Activated CD8-positive, alpha-beta memory T cell treated with anti-CD3 and anti-CD28 coated beads for 48 hours (primary cell): ENCODE results near the gene TMEM201.

Experiments used
- DNase-seq, 3 experiments: peaks; one replicate each; pipeline ENCODE4 v3.0.0-alpha.2; 2020; ENCODE audit warnings: low read depth in 2 of 3, low spot score in 2 of 3

TMEM201 gene

DNA sequence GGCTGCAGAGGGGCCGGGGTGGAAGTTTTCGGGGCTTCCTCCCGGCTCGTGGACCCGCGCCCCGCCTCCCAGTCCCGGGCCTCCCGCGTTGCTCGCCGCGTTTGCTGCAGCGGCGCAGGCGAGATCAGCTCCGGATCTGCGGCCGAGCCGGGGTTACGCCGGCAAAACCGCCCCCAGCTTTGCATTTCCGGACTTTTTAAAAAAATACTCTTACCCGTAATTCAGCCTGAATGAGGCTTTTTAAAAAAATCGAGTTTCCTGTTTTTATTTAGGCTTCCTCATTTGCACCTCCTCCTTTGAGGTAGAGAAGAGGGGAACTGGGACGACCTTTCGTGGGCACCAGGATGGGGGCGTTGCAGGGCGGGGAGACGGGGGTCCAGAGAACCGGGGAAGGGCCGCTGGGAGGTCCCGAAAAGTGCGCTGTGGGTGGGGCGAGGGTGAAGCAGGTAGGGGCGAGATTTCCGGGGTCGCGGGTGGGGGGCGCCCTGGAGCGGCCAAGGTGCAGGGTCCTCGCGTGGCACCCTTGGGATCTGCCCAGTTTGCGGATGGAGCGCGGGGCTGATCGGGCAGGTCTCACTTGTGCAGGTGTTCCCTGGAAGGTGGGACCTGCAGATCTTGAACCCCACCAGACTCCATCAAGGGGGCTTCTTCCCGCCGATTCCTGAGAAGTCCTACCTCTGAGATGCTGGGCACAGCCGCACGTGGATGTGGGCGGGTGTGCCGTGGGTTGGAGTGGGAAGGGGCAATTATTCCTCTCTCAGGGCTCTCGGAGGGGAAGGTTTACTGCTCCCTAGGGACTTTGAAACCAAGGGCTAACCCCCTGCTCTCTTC lies 63.9 kb downstream of the TMEM201 start:
- DNase-seq: peak in 1 of 3 experiments; percentile 18

DNA sequence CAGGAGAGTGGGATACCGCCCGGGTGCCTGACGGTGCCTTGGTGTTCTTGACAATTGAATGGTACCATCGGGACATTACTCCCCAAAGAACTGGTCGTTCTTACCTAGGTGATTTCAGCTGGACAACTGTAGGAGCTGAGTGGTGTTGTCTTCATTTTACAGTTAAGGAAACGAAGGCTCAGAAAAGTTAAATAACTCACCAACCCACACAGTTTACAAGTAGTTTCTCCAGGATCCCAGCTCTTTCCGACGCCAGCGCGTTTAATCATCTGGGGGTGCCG lies 64.4 kb downstream of the TMEM201 start:
- DNase-seq: no peak

DNA sequence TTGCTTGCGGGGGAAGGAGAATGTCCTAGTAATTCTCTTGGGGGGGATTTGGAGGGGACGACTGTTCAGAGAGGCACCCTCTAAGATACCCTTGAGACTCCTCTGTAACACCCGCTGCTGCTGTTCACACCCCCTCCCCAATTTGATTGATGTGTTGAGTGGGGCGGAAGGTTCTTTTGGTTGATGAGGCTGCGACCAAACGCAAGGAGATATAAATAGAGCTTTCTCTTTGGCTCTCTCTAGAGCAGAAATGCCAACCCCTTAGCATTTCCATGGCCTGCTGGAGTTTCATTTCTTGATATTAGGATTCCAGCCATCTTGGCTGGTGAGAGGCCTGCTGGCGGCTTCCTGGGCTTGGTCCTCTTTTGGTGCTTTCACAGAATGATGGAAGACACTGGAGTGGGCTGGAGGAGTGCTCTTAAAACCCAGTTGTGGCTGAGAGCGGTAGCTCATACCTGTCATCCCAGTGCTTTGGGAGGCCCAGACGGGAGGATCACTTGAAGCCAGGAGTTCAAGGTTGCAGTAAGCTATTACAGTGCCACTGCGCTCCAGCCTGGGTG lies 64.9 kb downstream of the TMEM201 start:
- DNase-seq: no peak

DNA sequence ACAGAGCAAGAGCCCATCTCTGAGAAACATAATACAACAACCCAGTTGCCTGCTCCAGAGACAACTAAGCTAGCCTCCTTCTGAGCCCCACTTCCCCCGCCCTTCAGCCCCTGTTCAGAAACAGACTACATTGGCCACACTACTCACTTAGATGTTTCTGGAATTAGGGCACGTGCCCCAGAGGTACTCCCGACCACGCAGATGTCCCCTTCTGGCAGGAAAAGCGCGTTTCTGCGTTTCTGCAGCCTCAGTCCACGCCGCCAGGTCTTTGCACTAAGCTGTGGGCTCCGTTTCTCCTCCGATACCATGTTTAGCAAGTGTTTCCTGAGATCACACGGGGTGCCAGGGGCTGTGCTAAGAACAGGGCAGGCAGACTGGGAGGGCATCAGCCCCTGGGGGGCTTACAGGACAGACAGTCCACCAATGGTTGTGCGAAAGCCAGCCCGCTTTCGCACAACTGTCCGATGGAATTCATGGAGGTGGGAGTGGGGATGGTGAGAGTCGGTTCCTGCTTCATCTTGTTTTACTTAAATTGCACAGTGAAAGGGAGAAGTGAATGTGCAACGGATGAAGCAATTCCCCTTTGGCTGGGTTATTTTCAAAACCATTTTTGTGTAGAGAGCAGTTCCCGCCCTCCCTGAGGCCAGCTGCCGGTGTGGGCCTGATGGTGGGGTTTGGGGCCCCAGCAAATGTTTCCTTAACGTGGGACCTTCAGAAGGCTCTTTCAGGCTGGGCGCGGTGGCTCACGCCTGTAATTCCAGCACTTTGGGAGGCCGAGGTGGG lies 65.5 kb downstream of the TMEM201 start:
- DNase-seq: peak in 2 of 3 experiments; percentile 27 to 34

DNA sequence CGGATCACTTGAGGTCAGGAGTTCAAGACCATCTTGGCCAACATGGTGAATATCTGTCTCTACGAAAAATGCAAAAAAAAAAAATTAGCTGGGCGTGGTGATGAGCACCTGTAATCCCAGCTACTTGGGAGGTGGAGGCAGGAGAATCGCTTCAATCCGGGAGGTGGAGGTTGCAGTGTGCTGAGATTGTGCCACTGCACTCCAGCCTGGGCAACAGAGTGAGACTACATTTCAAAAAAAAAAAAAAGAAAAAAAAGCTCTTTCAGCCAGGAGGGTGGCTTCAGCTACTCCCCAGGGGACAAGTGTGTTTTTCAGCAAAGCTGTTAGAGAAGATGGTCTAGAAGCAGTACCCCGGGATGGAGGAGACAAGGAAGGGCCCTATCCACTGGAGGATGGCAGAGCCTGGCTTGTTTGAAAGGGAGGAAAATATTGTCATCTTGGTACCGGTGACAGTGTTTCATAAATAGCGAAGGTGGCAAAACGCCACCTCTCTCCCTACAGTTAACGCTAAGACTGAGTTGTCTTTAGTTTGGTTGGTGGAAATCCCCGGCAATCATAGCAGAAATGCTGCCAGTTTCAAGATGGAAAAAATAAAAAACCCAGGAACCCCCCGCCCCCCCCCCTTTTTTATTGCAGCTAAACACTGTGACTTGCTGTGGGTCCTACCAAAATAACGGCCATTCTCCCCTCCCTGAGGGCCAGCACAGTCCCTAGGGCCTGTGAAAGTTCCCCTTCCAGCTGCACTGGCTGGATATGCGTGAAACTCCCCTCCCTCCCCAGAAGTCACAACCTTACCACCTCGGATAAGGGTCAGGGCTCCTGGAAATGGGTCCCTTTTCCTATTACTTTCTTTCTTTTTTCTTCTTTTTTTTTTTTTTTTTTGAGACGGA lies 66.4 kb downstream of the TMEM201 start:
- peak in 1 of 3 experiments; percentile 42 for DNase-seq

DNA sequence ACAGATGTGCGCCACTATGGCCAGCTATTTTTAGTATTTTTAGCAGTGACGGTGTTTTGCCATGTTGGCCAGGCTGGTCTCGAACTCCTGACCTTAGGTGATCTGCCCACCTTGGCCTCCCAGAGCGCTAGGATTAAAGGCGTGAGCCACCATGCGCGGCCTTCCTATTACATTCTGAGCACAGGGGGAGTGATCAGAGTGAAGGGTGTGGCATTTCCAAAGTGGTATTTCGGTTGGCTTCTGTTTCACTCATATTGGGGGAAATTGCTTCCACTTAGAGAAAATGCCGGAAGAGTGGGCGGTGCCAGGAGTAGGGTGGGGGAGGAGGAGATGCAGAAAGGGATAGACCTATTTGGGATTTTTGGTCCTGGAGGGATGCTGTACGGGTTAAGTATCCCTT lies 67.1 kb downstream of the TMEM201 start:
- no peak for DNase-seq

DNA sequence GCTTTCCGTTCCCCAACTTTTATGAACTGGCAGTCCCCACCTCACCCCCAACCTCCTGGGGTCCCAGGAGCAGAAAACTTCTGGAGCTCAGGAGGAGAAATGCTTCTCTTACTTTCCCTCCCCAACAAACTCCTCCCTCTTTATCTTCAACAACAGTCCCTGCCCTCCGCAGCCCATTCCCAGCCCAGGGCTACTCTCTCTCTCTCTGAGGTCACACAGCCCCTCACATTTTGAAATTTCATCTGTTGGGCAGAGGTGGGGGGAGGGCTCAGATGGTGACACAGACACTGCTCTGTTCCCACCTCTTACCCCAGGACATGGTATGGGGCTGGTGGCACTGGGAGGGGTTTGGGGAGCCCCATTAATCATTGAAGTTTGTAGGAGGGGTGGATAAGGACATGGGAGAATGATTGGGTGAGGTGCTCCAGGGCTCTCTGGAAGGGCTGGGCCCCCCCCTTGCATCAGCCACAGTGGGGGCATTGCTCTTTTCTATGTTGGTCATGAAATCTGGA lies 68.9 kb downstream of the TMEM201 start:
- DNase-seq: no peak

DNA sequence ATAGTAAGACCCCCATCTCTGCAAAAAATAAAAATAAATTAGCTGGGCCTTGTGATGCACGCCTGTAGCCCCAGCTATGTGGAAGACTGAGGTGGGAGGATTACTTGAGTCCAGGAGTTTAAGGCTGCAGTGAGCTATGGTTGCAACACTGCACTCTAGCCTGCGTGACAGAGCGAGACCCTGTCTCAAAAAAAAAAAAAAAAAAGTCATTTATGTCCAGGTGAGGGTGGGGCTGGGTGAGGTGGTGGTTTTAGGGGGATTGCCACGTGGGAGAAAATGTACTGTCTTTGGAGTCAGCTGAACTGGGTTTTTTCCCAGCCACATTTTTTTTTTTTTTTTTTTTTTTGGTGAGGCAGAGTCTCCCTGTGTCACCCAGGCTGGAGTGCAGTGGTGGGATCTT lies 69.5 kb downstream of the TMEM201 start:
- DNase-seq: no peak

DNA sequence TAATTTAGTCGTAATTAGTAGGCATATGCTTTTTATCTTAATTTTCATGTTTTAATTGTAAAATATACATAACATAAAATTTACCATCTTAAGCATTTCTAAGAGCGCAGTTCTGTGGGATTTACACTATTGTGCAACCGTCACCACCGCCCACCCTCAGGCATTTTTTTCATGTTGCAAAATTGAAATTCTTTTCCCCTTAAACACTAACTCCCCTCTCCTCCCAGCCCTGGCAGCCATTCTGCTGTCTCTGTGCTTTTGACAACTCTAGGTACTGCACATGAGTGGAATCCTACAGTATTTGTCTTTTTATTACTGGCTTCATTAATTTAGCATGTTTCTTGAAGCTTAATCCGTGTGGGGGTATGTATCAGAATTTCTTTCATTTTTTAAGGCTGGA lies 70.6 kb downstream of the TMEM201 start:
- DNase-seq: no peak

DNA sequence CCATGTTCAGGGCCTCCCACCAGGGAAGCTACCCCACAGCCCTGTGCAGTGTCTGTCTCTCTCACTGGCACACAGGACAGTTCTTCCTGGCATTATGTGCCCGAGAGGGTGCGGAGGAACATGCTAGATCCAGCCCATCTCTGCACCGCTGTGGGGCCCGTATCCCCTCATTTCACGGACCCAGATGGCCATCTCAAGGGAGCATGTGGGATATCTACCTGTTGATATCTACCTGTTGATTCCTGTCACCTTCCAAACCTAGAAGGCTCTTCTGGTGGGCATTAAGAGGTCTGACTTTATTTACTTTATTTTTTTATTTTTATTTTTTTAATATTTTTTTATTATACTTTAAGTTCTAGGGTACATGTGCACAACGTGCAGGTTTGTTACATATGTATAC lies 74.5 kb downstream of the TMEM201 start:
- DNase-seq: no peak
